ENCODE data around the gene DUSP7. TPM values are rescaled to one million over a fixed set of nuclear protein-coding genes. Genes with fewer than 3 reads are reported as not detected.
A peak's percentile ranks its signal among the peaks of the same experiment; 100 is the strongest.

DUSP7 gene
- total and polyA plus RNA-seq, 5 donors from 2014 or later, result 3.0 to 12.7 (median 3.5) TPM

DNA sequence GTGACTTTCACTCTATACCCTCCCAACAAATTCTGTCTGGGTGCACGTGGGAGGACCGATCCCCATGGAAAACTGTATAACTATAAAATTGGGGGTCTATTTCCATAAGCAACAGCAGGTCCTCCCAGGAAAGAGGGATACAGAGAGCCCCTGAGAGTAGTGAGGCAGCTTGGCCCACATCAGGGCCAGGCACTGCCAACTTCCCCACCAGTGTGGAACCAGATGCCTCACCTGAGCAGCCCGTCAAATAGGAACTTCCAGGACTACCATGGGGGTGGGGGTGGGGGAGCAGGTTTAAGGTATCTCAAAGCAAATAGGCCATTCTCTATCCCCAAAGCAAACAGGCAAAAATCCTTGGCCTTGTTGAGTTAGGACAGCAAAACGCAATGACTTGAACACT lies 33.3 kb upstream of the DUSP7 start:
- Mint-ChIP-seq H3K27ac (peak overlapping the region in 1 of 3 donors; percentile 25), H3K4me1 (peaks cover 5 to 14% (median 11%) of the 10 kb centered on the region in 4 donors), H3K36me3 (no peaks in the 10 kb centered on the region), H3K4me3 (no peak overlapping the region), H3K9me3 (no peaks in the 10 kb centered on the region), H3K27me3 (no peaks in the 10 kb centered on the region)
- Histone ChIP-seq H3K9me3 (ENCODE audit: control insufficient read depth in 2 of 2, low read length in 2 of 2) (no peaks in the 10 kb centered on the region), H3K4me3 (ENCODE audit: low read depth, low read length) (no peak overlapping the region), H3K27me3 (ENCODE audit: control insufficient read depth, insufficient read depth, low read length) (no peaks in the 10 kb centered on the region), H3K36me3 (ENCODE audit: control insufficient read depth, insufficient read depth, low read length) (no peaks in the 10 kb centered on the region), H3K4me1 (ENCODE audit: control insufficient read depth, insufficient read depth, low read length, poor library complexity, severe bottlenecking) (peaks cover 9% of the 10 kb centered on the region), H3K27ac (ENCODE audit: insufficient read depth, low read length, poor library complexity, severe bottlenecking) (no peak overlapping the region)
- DNase-seq (no peak), ATAC-seq (ENCODE audit: low read depth in 2 of 2) (no peak)

DNA sequence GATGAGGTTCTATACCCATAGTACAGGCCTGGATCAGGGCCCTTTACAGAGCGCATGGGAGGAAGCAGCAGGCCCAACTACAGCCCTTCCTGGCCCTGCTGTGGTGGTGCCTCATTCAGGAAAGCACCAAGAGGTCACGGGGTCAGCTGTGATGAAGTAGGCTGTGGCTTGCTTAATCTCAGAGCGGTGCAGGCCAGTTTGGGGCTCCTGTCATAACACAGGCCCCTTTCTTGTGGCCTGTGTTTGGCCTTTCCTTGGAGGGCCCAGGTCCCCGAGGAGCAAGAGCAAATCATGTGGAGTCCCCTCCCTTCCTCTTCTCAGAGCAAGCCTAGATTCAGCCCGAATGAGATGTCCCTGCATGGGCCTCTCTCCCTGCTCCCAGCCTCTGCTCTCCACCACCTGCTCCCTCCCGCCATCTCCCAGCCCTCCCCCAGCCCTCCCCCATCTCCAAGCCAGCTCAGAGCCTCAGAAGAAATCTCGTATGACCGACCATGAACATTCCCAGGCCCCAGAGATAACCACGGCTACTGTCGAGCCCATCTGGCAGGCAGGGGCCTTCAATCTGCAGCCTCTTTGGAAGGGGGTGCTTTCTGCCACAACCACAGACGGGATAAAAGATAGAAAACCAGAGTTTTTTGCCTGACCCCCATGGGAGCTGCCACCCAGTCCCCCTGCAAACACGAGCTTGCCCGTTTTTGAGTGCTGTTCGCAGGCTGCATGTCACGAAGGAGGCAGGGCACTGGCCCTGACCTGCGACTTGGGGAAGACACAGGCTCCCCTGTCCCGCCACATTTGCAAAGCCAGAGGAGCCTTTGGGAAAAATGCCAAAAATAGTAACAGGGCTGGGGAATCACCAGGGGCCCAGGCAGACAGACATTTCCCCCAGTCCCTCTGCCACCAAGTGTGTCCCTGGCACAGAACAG lies 32.3 kb upstream of the DUSP7 start:
- H3K27ac Mint-ChIP-seq, result peak overlapping the region in 1 of 3 donors; percentile 59
- no peak overlapping the region for H3K27ac ChIP-seq (ENCODE audit: insufficient read depth, low read length, poor library complexity, severe bottlenecking)
- no peak overlapping the region for H3K4me3 ChIP-seq (ENCODE audit: low read depth, low read length)
- DNase-seq (no peak), ATAC-seq (ENCODE audit: low read depth in 2 of 2) (no peak)
- H3K27me3 ChIP-seq (ENCODE audit: control insufficient read depth, insufficient read depth, low read length), result no peaks in the 10 kb centered on the region
- peaks cover 9% of the 10 kb centered on the region for H3K4me1 ChIP-seq (ENCODE audit: control insufficient read depth, insufficient read depth, low read length, poor library complexity, severe bottlenecking)
- peaks cover 5 to 14% (median 11%) of the 10 kb centered on the region in 4 donors for H3K4me1 Mint-ChIP-seq
- no peaks in the 10 kb centered on the region for H3K9me3 Mint-ChIP-seq
- no peaks in the 10 kb centered on the region for H3K36me3 ChIP-seq (ENCODE audit: control insufficient read depth, insufficient read depth, low read length)
- no peaks in the 10 kb centered on the region for H3K36me3 Mint-ChIP-seq
- H3K9me3 ChIP-seq (ENCODE audit: control insufficient read depth in 2 of 2, low read length in 2 of 2), result no peaks in the 10 kb centered on the region
- H3K4me3 Mint-ChIP-seq, result no peak overlapping the region
- no peaks in the 10 kb centered on the region for H3K27me3 Mint-ChIP-seq

DNA sequence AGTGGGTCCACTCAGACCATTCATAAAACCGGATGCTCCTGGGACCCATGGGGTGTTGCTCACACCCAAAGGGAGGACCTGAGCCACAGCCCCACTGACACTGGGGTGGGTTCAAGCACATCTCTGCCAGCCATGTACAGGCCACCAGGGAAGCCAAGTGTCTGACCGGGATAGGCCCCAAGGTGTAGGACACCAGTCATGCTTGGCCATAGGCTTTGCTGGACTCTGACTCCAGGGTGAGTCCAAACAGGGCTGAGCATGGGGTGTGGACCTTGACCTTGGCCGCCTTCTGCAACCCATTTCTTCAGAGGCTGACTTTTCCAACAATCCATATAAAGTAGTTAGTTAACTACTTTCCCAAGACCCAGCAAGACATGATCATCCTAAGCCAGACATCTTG lies 31.4 kb upstream of the DUSP7 start:
- H3K36me3 Mint-ChIP-seq, result no peaks in the 10 kb centered on the region
- H3K27ac Mint-ChIP-seq, result peak overlapping the region in 1 of 3 donors; percentile 83
- no peak overlapping the region for H3K4me3 Mint-ChIP-seq
- H3K9me3 Mint-ChIP-seq, result no peaks in the 10 kb centered on the region
- DNase-seq, result no peak
- Histone ChIP-seq H3K27ac (ENCODE audit: insufficient read depth, low read length, poor library complexity, severe bottlenecking) (no peak overlapping the region), H3K36me3 (ENCODE audit: control insufficient read depth, insufficient read depth, low read length) (no peaks in the 10 kb centered on the region), H3K4me3 (ENCODE audit: low read depth, low read length) (no peak overlapping the region), H3K4me1 (ENCODE audit: control insufficient read depth, insufficient read depth, low read length, poor library complexity, severe bottlenecking) (peaks cover 9% of the 10 kb centered on the region), H3K27me3 (ENCODE audit: control insufficient read depth, insufficient read depth, low read length) (no peaks in the 10 kb centered on the region), H3K9me3 (ENCODE audit: control insufficient read depth in 2 of 2, low read length in 2 of 2) (no peaks in the 10 kb centered on the region)
- no peaks in the 10 kb centered on the region for H3K27me3 Mint-ChIP-seq
- H3K4me1 Mint-ChIP-seq, result peaks cover 5 to 14% (median 11%) of the 10 kb centered on the region in 4 donors
- no peak for ATAC-seq (ENCODE audit: low read depth in 2 of 2)

DNA sequence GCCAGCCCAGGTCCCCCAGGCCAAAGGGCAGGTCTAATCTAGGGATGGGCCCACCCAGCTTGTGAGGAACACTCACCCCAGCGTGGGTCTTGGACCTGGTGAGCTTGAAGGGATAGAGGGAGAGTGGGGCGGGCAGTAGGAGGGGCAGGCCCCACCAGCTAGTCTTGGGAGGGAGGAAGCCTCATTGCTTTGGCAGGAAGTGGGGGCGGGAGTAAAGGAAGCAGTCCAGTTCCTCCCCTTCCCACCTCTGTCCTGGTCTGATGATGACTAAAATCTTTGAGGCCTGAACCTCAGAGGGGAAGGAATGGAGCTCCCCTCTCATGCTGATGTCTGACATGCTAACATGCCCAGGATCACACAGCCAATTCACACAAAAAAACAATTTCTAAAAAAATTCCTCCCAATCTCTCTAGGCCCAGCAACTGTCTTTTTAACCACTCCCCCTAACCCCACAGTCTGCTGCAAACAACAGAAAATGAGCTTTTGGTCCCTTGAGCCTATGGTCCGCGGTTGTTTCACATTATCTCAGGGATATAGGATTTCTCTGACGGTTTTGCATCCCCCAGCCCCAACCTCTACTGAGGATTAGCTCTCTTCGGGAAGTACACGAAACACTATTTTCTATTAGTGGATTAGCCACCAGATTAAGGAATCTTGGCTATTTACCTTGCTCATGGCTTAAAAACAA lies 30.7 kb upstream of the DUSP7 start:
- H3K4me3 Mint-ChIP-seq, result no peak overlapping the region
- Histone ChIP-seq H3K9me3 (ENCODE audit: control insufficient read depth in 2 of 2, low read length in 2 of 2) (no peaks in the 10 kb centered on the region), H3K27me3 (ENCODE audit: control insufficient read depth, insufficient read depth, low read length) (no peaks in the 10 kb centered on the region), H3K27ac (ENCODE audit: insufficient read depth, low read length, poor library complexity, severe bottlenecking) (no peak overlapping the region), H3K4me1 (ENCODE audit: control insufficient read depth, insufficient read depth, low read length, poor library complexity, severe bottlenecking) (peaks cover 9% of the 10 kb centered on the region), H3K4me3 (ENCODE audit: low read depth, low read length) (no peak overlapping the region), H3K36me3 (ENCODE audit: control insufficient read depth, insufficient read depth, low read length) (no peaks in the 10 kb centered on the region)
- ATAC-seq (ENCODE audit: low read depth in 2 of 2), result peak in 1 of 2 donors; percentile 16
- DNase-seq, result peak in 1 of 3 donors; percentile 28
- H3K36me3 Mint-ChIP-seq, result no peaks in the 10 kb centered on the region
- H3K9me3 Mint-ChIP-seq, result no peaks in the 10 kb centered on the region
- no peaks in the 10 kb centered on the region for H3K27me3 Mint-ChIP-seq
- H3K27ac Mint-ChIP-seq, result peak overlapping the region in 2 of 3 donors; percentile 81 to 83
- H3K4me1 Mint-ChIP-seq, result peaks cover 5 to 14% (median 11%) of the 10 kb centered on the region in 4 donors

DNA sequence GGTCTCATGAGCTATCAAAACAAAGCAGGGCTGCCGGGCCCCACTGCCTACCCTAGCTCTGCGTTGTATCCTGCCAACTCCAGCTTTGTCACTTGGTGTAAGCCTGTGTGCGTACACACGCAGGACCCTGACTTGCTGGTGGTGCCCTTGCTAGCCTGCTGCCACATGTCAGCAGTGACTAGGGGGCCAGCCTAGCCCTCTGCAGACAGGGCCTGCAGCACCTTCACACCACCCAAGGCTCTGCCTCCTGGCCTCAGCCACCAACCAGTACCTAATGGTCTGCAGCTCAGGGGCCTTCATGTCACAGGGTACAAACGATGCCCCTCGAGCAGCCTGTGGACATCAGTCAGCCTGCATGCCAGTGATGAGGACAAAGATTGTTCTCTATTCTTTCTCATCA lies 30.1 kb upstream of the DUSP7 start:
- Mint-ChIP-seq H3K9me3 (no peaks in the 10 kb centered on the region), H3K27ac (peak overlapping the region in 2 of 3 donors; percentile 59 to 83), H3K36me3 (no peaks in the 10 kb centered on the region), H3K4me3 (no peak overlapping the region), H3K27me3 (no peaks in the 10 kb centered on the region), H3K4me1 (peaks cover 5 to 14% (median 11%) of the 10 kb centered on the region in 4 donors)
- ATAC-seq (ENCODE audit: low read depth in 2 of 2), result no peak
- Histone ChIP-seq H3K36me3 (ENCODE audit: control insufficient read depth, insufficient read depth, low read length) (no peaks in the 10 kb centered on the region), H3K9me3 (ENCODE audit: control insufficient read depth in 2 of 2, low read length in 2 of 2) (no peaks in the 10 kb centered on the region), H3K4me1 (ENCODE audit: control insufficient read depth, insufficient read depth, low read length, poor library complexity, severe bottlenecking) (peaks cover 9% of the 10 kb centered on the region), H3K27ac (ENCODE audit: insufficient read depth, low read length, poor library complexity, severe bottlenecking) (no peak overlapping the region), H3K27me3 (ENCODE audit: control insufficient read depth, insufficient read depth, low read length) (no peaks in the 10 kb centered on the region), H3K4me3 (ENCODE audit: low read depth, low read length) (no peak overlapping the region)
- DNase-seq, result no peak

DNA sequence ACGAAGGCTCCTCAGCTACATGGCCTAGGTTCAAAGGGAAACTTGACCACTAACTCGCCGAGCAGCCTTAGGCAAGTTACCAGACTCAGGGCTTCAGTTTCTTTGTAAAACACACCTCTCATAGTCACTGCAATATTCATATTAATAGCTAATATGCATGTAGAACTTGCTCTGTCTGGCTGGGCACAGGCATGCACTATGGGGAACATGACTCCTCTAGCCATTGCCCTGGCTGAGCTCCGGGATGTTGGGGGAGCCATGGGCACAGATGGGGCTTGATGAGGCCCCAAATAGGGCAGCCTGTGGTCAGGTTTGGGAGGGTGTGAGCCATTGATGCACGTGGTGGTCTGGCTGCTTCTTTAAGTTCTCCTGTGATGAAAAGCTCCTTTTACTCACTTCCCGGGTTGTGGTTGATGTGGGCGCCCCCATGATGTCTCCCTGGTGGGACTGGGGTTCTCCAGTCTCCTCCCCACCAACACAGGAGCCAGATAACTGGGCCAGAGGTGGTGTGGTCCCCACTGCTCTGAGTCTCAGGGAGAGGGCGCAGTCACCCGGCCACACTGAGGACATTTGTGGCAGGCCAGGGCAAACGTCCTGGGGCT lies 29.4 kb upstream of the DUSP7 start:
- no peaks in the 10 kb centered on the region for H3K27me3 Mint-ChIP-seq
- H3K4me1 ChIP-seq (ENCODE audit: control insufficient read depth, insufficient read depth, low read length, poor library complexity, severe bottlenecking), result peaks cover 9% of the 10 kb centered on the region
- H3K36me3 Mint-ChIP-seq, result no peaks in the 10 kb centered on the region
- H3K36me3 ChIP-seq (ENCODE audit: control insufficient read depth, insufficient read depth, low read length), result no peaks in the 10 kb centered on the region
- no peaks in the 10 kb centered on the region for H3K9me3 ChIP-seq (ENCODE audit: control insufficient read depth in 2 of 2, low read length in 2 of 2)
- no peak overlapping the region for H3K27ac ChIP-seq (ENCODE audit: insufficient read depth, low read length, poor library complexity, severe bottlenecking)
- H3K4me1 Mint-ChIP-seq, result peaks cover 5 to 14% (median 11%) of the 10 kb centered on the region in 4 donors
- no peaks in the 10 kb centered on the region for H3K9me3 Mint-ChIP-seq
- peak overlapping the region in 2 of 3 donors; percentile 63 to 83 for H3K27ac Mint-ChIP-seq
- DNase-seq (no peak), ATAC-seq (ENCODE audit: low read depth in 2 of 2) (no peak)
- no peak overlapping the region for H3K4me3 Mint-ChIP-seq
- no peaks in the 10 kb centered on the region for H3K27me3 ChIP-seq (ENCODE audit: control insufficient read depth, insufficient read depth, low read length)
- H3K4me3 ChIP-seq (ENCODE audit: low read depth, low read length), result no peak overlapping the region

GRCh38 chr3:52084954-52085680 lies 28.7 kb upstream of the DUSP7 start:
- no peak for ATAC-seq (ENCODE audit: low read depth in 2 of 2)
- Mint-ChIP-seq H3K4me1 (peaks cover 5 to 14% (median 11%) of the 10 kb centered on the region in 4 donors), H3K27me3 (no peaks in the 10 kb centered on the region), H3K27ac (no peak overlapping the region), H3K36me3 (no peaks in the 10 kb centered on the region), H3K9me3 (no peaks in the 10 kb centered on the region), H3K4me3 (no peak overlapping the region)
- no peaks in the 10 kb centered on the region for H3K27me3 ChIP-seq (ENCODE audit: control insufficient read depth, insufficient read depth, low read length)
- no peak overlapping the region for H3K27ac ChIP-seq (ENCODE audit: insufficient read depth, low read length, poor library complexity, severe bottlenecking)
- no peak overlapping the region for H3K4me3 ChIP-seq (ENCODE audit: low read depth, low read length)
- H3K4me1 ChIP-seq (ENCODE audit: control insufficient read depth, insufficient read depth, low read length, poor library complexity, severe bottlenecking), result peaks cover 9% of the 10 kb centered on the region
- H3K36me3 ChIP-seq (ENCODE audit: control insufficient read depth, insufficient read depth, low read length), result no peaks in the 10 kb centered on the region
- H3K9me3 ChIP-seq (ENCODE audit: control insufficient read depth in 2 of 2, low read length in 2 of 2), result no peaks in the 10 kb centered on the region
- DNase-seq, result no peak
